H54 (cell line): ENCODE measurements around the gene DPF3.
A peak's percentile ranks its signal among the peaks of the same experiment; 100 is the strongest.

Source experiments
- DNase-seq: peaks from one replicate; pipeline ENCODE4 v3.0.0; 2011; ENCODE audit warnings: low spot score, mixed read lengths; ENCODE audit not compliant: insufficient read length
- FAIRE-seq: peaks from 3 replicates; lab custom pipeline; 2011; peaks lifted over from hg19 to GRCh38; lab: Jason Lieb, UNC
- POLR2A ChIP-seq: IDR thresholded peaks from 2 replicates; pipeline ENCODE4 v1.6.1; 2011; ENCODE audit warnings: low read depth, mild to moderate bottlenecking, low read length

DPF3 gene

GRCh38 chr14:72618424-72618823, 275.5 kb downstream of the DPF3 start:
- FAIRE-seq (no peak), DNase-seq (no peak)
- TF ChIP-seq POLR2A = no peak

DNA sequence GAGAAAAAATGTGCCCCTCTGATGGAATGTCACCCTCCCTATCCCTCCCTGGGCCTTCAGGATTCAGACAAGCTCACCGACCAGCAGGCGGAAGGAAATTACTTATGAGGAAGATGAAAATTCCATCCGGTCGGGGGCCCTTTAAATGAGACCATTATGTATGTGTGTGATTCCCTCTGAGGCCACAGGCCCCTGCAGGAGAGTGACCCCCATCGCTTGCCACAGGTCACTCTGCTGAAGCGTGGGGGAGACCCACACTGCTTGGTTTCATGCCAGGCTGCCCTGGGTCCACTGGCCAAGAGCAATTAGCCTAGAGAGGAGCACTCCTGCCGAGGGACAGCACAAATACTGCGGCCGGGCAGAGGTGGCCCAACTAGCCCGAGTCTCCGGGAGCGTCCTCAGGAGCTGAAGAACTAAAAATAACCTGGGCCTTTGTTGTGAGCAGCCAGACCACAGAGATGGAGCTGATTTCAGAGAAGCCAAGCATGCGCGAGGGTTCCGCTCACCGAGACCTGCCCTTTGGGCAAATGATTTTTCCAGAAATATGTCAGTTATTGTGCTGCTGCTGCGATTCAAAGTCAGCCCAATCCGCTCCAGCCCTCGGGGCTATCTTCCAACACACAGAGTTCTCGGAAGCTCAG, 276.4 kb downstream of the DPF3 start:
- DNase-seq (no peak), FAIRE-seq (no peak)
- TF ChIP-seq POLR2A = no peak

DNA sequence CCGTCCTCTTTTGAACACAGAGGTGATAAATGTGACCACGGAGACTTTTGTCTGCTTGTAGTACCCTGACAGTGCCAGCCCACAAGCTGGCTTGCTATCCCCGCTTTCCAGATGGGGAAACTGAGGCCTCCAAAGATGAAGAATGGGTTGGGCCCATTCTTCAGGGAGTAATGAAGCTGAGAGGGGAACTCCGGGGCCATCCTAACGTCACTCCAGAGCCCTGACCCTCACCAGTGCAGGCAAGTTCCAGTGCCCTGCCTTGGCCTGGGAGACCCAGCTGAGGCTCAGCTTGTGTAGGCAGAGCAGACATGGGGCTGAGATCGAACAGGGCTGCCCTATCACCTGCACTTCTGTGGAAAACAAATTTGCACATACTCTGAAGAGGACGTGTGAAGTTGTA, 277.1 kb downstream of the DPF3 start:
- no peak for TF ChIP-seq POLR2A
- no peak for DNase-seq
- no peak for FAIRE-seq

GRCh38 chr14:72616294-72616693, 277.6 kb downstream of the DPF3 start:
- TF ChIP-seq POLR2A = no peak
- DNase-seq (no peak), FAIRE-seq (no peak)

DNA sequence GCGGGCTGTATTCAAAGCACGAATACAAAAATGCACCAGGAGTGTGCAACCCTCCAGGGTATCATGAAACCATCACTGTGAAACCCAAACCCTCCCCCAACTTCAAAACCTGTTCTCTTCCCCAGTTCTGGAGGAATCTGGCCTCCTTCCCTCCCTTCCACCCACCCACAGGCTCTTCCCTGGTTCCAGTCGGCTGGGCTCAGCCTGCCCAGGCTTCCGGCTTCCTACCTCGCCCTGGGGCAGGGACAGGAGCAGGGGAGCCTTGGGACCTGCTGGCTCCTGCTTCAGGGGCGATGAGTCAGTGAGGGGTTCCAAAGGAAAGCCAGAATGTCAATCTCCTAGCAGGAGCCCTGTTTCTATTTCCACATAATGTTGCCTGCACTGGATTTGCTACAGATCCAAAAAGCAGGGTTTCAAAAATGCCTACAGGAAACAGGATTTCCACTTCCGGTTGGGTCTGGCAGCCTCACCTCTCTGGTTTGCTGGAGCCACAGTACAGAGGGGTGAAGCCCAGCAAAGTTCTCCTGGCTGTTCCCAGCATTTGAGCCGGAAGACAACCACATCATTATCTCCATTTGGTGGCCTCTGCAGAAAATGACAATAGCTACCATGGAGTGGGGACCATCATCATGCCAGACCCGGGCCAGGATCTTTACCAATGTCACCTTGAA, 278.3 kb downstream of the DPF3 start:
- FAIRE-seq = no peak
- peak; percentile 47 for DNase-seq
- no peak for TF ChIP-seq POLR2A

DNA sequence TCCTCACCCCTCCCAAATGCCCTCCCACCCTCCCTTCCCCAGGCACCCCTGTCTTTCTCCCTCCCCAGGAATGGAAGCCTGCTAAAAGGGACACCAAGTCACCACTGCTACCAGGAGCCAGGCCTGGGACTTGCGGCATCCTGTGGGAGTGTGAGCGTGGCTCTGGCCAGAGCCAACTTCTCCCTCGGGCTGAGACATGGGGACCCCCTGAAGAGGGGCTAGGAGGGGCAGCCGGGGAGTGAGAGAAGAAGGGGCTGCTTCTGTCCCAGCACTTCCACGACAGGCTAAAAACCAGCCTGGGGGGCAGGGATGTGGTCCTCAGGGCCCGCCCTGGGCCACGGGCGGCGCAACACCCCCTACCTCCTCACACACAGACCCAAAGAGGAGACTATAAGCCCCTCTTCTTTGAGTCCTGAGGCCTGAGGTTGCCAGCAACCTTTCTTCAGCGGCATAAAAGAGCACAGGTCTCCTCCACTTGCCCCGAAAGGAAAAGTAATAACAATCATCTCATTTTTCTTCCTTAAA, 278.9 kb downstream of the DPF3 start:
- DNase-seq (no peak), FAIRE-seq (no peak)
- no peak for TF ChIP-seq POLR2A

DNA sequence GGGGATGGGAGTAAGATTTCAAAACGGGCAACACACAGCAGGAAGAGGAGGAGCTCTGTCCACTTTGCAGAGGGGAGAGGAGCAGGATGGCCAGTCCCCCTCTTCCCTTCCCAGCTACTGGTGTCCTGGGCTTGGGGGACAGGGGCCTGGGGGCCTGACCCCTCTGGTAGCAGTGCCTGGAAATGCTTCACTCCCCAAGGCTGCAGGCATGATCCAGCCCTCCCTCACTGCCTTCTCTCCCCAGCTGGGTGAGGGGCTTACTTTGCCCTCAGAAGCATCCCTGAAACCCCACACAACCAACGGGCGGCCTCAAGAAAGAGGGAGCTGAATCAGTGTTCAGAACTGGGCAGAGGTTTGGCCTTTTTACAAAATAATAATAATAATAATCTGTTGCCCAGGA, 279.5 kb downstream of the DPF3 start:
- no peak for DNase-seq
- no peak for TF ChIP-seq POLR2A
- no peak for FAIRE-seq

- no peak for TF ChIP-seq POLR2A
- no peak for FAIRE-seq
- DNase-seq = no peak
Measured at GRCh38 chr14:72613975-72614319, 280.0 kb downstream of the DPF3 start.

GRCh38 chr14:72613231-72613974, 280.5 kb downstream of the DPF3 start:
- no peak for FAIRE-seq
- DNase-seq = no peak

GRCh38 chr14:72612041-72612440, 281.9 kb downstream of the DPF3 start:
- no peak for TF ChIP-seq POLR2A
- no peak for FAIRE-seq
- DNase-seq = no peak

More at GRCh38 chr14:72613231-72613974, 280.5 kb downstream of the DPF3 start:
- no peak for TF ChIP-seq POLR2A

DNA sequence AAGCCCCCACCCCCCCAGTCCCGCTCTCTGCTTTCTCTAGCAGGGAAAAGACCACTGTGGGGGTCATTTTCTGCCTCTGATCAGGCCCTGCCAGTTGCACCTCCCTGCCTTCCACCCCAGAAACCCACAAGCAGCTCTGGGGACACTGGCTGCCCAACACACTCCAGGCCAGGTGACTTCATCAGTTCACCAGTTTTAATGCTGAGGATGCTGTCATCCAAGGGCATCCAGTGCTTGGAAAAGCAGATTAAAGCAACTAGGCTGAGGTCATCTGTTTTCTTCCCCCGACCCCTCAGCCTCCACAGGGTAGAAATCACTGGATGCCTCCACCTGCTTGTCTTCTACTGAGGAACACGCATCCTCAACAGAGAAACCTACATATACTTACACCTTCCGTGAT, 282.4 kb downstream of the DPF3 start:
- TF ChIP-seq POLR2A = no peak
- FAIRE-seq = no peak
- DNase-seq = no peak

DNA sequence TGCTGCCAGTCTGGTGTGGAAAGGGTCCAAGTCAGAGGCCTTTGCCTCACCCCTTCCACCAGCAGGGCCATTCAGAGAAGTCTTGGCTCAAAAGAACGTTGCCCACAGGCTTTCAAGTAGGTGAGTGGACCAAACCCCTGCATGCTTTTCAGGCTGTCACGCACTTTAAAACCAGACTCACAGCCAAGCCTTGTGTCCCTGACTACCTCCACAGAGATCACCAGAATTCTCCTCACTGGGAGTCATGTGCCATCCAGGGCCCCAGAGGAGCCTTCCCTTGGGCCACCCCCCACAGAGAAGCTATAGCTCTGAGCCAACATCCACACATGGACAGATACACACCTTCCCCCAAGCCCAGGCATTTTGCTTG, 283.1 kb downstream of the DPF3 start:
- no peak for FAIRE-seq
- no peak for TF ChIP-seq POLR2A
- no peak for DNase-seq

- FAIRE-seq (no peak), DNase-seq (no peak)
- no peak for TF ChIP-seq POLR2A
Measured at GRCh38 chr14:72610096-72610830, 283.6 kb downstream of the DPF3 start.
